ENCODE measurements around the gene SELENON. TPM values are rescaled to one million over a fixed set of nuclear protein-coding genes. Genes with fewer than 3 reads are reported as not detected.

SELENON gene
- total and polyA plus RNA-seq, 9 of the 15 experiments (the other 6 are each of a cell fraction or from before 2014, with no cell fraction given), result 0.43 to 26.7 (median 7.0) TPM

DNA sequence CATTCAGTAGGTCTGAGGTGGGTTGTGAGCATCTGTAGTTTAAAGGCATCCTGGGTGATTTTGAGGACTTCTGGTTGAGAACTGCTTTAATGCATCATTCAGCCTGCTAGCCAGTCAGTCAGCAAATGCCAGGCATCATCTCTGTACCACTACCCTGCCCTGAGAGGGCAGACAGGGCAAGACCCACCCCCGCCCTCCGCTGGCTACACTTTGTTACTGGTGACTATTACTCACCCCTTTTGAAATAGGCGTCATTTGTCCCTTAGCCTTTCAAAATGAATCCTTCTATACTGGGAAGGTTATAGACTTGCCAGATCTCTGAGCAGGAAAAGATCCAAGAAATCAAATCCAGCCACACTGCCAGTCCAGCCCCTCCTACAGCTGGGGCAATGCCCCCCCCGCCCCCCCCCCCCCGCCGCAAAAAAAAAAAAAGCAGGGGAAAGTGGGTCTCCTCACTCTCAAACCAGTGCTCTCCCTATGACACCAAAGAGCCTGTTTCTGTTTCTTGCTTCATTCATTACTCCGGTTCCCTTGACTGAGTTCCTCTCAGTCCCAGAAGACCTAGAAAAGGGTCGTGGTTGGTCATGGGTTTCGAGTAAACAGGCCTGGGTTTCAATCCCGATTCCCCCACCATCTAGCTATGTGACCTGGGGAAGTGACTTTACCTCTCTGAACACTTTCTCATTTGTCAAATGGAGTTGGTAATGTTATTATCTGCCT lies 4.4 kb downstream of the SELENON start:
- H3K27me3 ChIP-seq (ENCODE audit: control insufficient read depth in 2 of 2, insufficient read depth in 2 of 2, low read length in 2 of 2), result no peaks in the 10 kb centered on the region
- intact Hi-C loops (cut with micrococcal nuclease) (no loop called here), in situ Hi-C loops (cut with MboI) (no loop called here)
- peaks cover 17 to 33% of the 10 kb centered on the region in 2 experiments; a peak in 4 of 5 replicates for H3K4me1 ChIP-seq (replicated peaks in 1 of 2; ENCODE audit: control insufficient read depth in 2 of 2, insufficient read depth in 2 of 2, low read length in 2 of 2)
- H2AFZ ChIP-seq (ENCODE audit: low read depth, low read length), result no peak overlapping the region
- H3K4me3 ChIP-seq, result no peak overlapping the region
- TF ChIP-seq, protein P1, sequence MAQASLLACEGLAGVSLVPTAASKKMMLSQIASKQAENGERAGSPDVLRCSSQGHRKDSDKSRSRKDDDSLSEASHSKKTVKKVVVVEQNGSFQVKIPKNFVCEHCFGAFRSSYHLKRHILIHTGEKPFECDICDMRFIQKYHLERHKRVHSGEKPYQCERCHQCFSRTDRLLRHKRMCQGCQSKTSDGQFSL (CRISPR knock-in tag; IDR thresholded peaks at IDR 0.05), result no peak
- TF ChIP-seq, protein P1 (tag; IDR thresholded peaks at IDR 0.05), result peak in 1 of 2 experiments; percentile 59; a peak in 1 of 4 replicates
- no peak for TF ChIP-seq HLTF (IDR thresholded peaks at IDR 0.05)
- no peaks in the 10 kb centered on the region for H3K36me3 ChIP-seq (ENCODE audit: control insufficient read depth, insufficient read depth, low read length)
- H4K20me1 ChIP-seq (replicated peaks; ENCODE audit: control insufficient read depth, insufficient read depth, low read length), result no peaks in the 10 kb centered on the region
- no peak overlapping the region; a peak in 1 of 4 replicates for H3K9ac ChIP-seq (ENCODE audit: insufficient read depth in 1 of 2, low read depth in 2 of 2, low read length in 2 of 2)
- H3K9me3 ChIP-seq (replicated peaks; ENCODE audit: control insufficient read depth, insufficient read depth, low read depth, low read length), result no peaks in the 10 kb centered on the region
- no peak overlapping the region for H3K4me2 ChIP-seq (ENCODE audit: insufficient read depth, low read length)
- FAIRE-seq, result no peak
- ChIA-PET CTCF (ENCODE audit: low intra/inter-chr PET ratio) (no interaction called here), POLR2A (interaction anchor here (0.6 kb wide), 1 partner anchor 248 kb away, joined by 3 read pairs; no protein-coding TSS in a partner anchor)
- no peak for DNase-seq (ENCODE audit: extremely low read depth in 1 of 4, low spot score in 3 of 4)
- no peak overlapping the region for H3K27ac ChIP-seq (ENCODE audit: extremely low read depth, low read depth, low read length)
- no peak for ATAC-seq
- H3K79me2 ChIP-seq (ENCODE audit: control insufficient read depth, insufficient read depth, low read length), result no peaks in the 10 kb centered on the region
- 57% methylated on average over 7 of the region's 10 CpGs for WGBS (ENCODE audit: insufficient coverage, low coverage, missing lambda C conversion rate)
- BruUV-seq (replicated peaks), result no TSS peak
- no peaks in the 10 kb centered on the region for H3K9me1 ChIP-seq (ENCODE audit: control insufficient read depth, insufficient read depth, low read length)

Data from K562 (cell line).